ENCODE data around the gene ARF6.
"Not testable (repeated sequence)": the region's sequence is repeated elsewhere in the genome, so short reads cannot be mapped to it uniquely, and the experiment has no call there.

The ARF6 gene

DNA sequence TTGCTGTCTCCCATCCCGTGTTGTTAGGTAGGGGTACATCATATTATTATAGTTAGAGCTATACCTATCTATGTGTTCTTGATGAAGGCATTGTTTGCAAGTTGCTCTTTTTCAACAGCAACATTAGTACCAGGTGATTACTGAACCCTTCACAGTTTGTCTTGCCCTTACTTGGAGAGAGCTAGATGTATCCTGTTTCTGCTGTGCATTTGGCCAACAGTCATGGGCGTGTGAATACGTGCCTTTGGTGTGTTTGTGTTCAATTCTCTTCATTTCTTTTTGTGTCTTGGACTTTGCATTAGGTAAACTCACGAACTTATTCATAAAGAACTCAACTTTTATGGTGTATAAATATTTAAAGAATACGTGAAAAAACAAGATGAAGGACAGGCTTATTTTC, 14.3 kb downstream of the ARF6 start:
- DNase-seq (ENCODE audit: low read depth) = no peak

DNA sequence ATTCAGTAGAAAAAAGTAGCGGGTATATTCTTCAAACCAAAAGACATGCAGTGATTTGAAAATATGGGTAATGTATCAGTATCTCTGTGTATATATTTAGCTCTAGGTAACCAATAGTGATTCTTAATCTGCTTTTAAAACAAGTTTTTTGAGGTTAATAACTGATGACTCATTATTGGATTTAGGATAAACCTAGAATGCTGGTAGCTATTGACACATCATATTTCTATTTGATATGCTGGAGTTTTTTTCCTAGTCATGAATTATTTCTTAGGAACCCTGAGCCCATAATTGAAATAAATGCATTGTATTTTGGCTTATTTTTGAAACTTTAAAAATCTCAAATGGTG, 15.5 kb downstream of the ARF6 start:
- DNase-seq (ENCODE audit: low read depth) = no peak

DNA sequence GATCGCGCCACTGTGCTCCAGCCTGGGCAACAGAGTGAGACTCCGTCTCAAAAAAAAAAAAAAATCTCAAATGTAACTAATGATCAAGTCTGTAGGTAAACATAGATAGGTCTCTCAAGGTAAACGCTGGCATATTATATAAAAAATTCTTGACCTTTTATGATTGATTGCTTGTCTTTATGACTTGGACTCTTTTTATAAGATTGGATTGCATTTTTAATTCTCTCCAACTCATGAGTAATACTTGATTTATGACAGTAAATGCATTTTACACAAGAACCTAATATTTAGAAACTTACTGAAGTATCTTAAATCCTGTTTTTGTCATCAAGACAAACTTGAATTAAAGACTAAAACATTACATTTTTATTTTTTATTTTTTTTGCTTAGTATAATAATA, 16.1 kb downstream of the ARF6 start:
- DNase-seq (ENCODE audit: low read depth) = no peak

DNA sequence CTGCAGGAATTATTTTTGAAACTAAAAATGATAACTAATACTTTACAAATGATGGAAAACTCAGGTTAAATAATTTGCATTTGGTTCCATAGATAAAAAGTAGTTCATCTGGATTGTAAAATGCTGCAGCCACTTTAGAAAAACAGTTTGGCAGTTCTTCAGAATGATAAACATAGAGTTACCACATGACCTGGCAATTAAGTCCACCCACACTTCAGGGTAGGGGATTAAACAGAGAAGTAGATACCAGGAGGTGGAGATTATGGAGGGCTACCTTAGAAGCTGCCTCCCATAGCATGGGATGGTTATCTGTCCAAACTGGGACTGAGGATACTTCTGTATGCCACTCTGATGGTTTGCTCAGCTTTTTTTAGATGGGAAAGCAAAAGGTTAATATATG, 22.2 kb downstream of the ARF6 start:
- no peak for DNase-seq (ENCODE audit: low read depth)

- DNase-seq (ENCODE audit: low read depth) = no peak
Observed at GRCh38 chr14:49918706-49919105, 25.8 kb downstream of the ARF6 start.

DNA sequence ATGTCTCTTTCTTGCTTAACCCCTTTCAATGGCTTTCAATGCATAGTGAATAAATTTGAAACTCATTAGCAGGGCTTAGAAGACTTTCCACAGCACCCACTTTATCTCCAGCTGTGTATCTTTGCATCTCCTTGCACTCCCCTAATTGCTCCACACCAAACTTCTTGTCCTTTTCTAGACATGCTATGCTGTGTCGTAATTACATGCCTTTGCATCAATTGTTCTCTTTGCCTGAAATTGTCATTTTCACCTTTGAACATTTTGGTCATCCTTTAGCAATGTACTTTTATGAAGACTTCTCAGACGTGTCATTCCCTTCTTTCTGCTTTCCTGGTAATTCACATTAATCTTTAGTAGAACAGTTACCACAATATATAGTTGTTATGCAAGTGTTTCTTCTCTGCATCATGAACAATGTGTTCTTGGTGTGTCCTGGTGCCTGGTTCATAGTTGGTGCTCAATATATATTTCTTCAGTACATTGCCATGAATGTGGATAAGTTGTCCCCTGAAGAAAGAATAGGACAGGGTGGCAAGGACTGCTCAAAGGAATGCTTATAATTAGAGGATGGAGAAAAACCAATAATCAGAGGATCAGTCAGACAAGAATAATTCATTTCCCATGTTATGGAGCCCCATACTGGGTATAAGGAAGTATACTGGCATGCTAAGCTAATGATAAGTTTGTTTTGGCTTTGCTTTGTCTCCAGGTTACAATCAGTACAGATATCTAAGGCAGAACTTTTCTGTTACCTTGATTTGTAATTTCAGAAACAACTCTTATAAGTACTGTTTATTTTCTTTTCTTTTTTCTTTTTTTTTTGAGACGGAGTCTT, 27.2 kb downstream of the ARF6 start:
- DNase-seq (ENCODE audit: low read depth) = no peak

- no peak for DNase-seq (ENCODE audit: low read depth)
Observed at GRCh38 chr14:49920935-49921334, 28.1 kb downstream of the ARF6 start.

- DNase-seq (ENCODE audit: low read depth) = no peak
Observed at GRCh38 chr14:49921401-49921800, 28.5 kb downstream of the ARF6 start.

GRCh38 chr14:49923442-49923841, 30.6 kb downstream of the ARF6 start:
- DNase-seq (ENCODE audit: low read depth) = no peak

DNA sequence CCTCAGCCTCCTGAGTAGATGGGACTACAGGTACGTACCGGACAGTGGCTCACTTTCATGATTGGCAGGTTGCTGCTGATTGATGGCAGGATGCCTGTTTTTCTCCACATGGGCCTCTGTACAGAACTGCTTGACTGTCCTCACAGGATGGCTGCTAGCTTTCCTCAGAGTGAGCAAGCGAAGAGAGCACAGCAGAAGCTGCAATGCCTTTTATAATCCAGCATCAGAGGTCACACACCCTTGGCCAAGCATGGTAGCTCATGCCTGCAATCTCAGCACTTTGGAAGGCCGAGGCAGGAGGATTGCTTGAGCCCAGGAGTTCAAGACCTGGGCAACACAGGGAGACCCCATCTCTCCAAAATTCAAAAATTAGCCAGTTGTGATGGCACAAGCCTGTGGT, 31.0 kb downstream of the ARF6 start:
- no peak for DNase-seq (ENCODE audit: low read depth)

GRCh38 chr14:49924852-49925251, 32.0 kb downstream of the ARF6 start:
- DNase-seq (ENCODE audit: low read depth) = no peak

- DNase-seq (ENCODE audit: low read depth) = no peak
Observed at GRCh38 chr14:49926803-49927202, 33.9 kb downstream of the ARF6 start.

DNA sequence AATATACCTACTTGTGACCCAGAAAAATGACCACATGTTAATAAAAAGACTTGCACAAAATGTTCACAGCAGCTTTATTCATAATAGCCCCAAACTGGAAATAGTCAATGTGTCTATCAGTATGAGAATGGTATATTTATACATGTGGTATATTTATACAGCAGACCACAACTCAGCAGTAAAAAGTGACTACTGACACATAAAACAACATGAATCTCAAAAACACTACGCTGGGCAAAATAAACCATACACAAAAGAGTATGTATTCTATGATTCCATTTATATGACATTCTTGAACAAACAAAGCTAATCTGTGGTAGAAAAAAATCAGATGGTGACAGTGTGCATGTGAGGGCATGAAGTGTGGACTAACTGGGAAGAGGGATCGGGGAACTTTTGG, 35.1 kb downstream of the ARF6 start:
- no peak for DNase-seq (ENCODE audit: low read depth)

DNA sequence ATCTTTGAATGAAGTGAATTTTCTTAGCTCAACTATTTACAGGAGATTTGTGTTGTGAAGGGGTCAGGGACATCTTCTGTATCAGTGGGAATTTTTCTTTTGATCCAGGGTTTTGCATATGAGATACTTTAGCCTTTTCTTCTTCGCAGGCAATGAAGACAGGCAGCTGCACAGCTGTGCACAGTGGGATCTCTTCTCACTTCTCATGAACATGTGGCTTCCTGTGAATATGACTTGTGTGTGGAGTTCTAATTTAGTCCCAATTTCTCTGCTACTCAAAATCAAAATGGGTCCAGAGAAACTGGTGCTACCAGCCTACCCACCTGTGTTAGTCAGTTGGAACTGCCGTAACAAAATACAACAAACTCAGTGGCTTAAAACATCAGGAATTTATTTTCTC, 37.8 kb downstream of the ARF6 start:
- DNase-seq (ENCODE audit: low read depth) = no peak

- no peak for DNase-seq (ENCODE audit: low read depth)
Observed at GRCh38 chr14:49931523-49931922, 38.6 kb downstream of the ARF6 start.

GRCh38 chr14:49933128-49933527, 40.2 kb downstream of the ARF6 start:
- no peak for DNase-seq (ENCODE audit: low read depth)

GRCh38 chr14:49933704-49934103, 40.8 kb downstream of the ARF6 start:
- no peak for DNase-seq (ENCODE audit: low read depth)

GRCh38 chr14:49934646-49935045, 41.8 kb downstream of the ARF6 start:
- DNase-seq (ENCODE audit: low read depth) = no peak

GRCh38 chr14:49935526-49935925, 42.6 kb downstream of the ARF6 start:
- DNase-seq (ENCODE audit: low read depth) = no peak

GRCh38 chr14:49936246-49936645, 43.4 kb downstream of the ARF6 start:
- not testable (repeated sequence) for DNase-seq (ENCODE audit: low read depth)

- DNase-seq (ENCODE audit: low read depth) = not testable (repeated sequence)
Observed at GRCh38 chr14:49936882-49937281, 44.0 kb downstream of the ARF6 start.

- not testable (repeated sequence) for DNase-seq (ENCODE audit: low read depth)
Observed at GRCh38 chr14:49939215-49939614, 46.3 kb downstream of the ARF6 start.

DNA sequence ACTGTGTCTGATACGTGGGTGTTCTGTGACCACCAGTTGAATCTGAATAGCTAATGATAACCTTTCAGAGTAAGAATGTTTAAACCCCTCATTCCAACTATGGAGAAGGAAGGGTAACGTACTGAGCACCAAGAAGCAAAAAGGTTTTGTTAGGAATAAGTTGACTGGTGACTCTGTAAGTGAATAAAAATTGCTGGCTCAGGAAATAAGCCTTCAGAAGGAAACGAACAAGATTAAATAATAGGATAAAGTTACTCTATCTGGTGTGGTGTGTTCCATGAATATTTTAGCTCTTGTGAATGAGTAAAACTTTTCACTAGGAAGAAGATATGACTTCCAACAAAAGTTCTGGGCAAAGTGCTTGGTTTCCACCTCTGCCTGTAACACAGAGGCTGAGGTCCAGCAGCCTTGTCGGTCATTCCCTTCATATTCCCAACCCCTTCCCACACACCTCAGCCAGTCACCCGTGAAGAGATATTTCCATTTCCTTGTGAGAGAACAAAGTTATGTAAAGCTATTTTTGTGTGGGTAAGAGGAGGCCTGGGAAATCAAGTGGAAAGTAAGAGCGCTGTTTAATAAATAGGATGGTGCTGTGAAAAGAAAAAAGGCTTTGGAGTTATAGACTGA, 47.1 kb downstream of the ARF6 start:
- DNase-seq (ENCODE audit: low read depth) = no peak

Data from fibroblast of the conjunctiva (primary cell).